Stimulated activated effector memory CD8-positive, alpha-beta T cell treated with anti-CD3 and anti-CD28 coated beads, Interleukin-12 subunit alpha, Interleukin-12 subunit beta, amount 100 ng/mL, for 72 hours (primary cell): Measurements from ENCODE around the gene NAB1.

Source experiments
- ATAC-seq: fragments of 150-1000 bp; cut with Tn5 transposase; 2 replicates; pipeline ENCODE4 v1.10.0; 2021
- DNase-seq, 2 donors: peaks; one replicate each; pipeline ENCODE4 v3.0.0; 2021 to 2022; ENCODE audit warnings: low spot score in 2 of 2
- H3K27ac Mint-ChIP-seq: one replicate; pipeline ENCODE4 v1.8.0; 2022; ENCODE audit warnings: mild to moderate bottlenecking, mixed read lengths
- H3K36me3 Mint-ChIP-seq: one replicate; pipeline ENCODE4 v1.8.0; 2022; ENCODE audit warnings: mild to moderate bottlenecking, mixed read lengths
- H3K4me1 Mint-ChIP-seq: one replicate; pipeline ENCODE4 v1.8.0; 2022; ENCODE audit warnings: mixed read lengths
- H3K4me3 Mint-ChIP-seq: one replicate; pipeline ENCODE4 v1.8.0; 2022; ENCODE audit warnings: mild to moderate bottlenecking, mixed read lengths
- H3K9me3 Mint-ChIP-seq: one replicate; pipeline ENCODE4 v1.8.0; 2022; ENCODE audit warnings: mixed read lengths

Gene NAB1

GRCh38 chr2:190678444-190679162 is 29.7 kb downstream of the NAB1 start:
- ATAC-seq = peak; percentile 92
- Mint-ChIP-seq H3K4me1 (peaks cover 49% of the 10 kb centered on the region), H3K4me3 (peak overlapping the region; percentile 47), H3K9me3 (no peaks in the 10 kb centered on the region), H3K27ac (peak overlapping the region; percentile 75), H3K36me3 (peaks cover 53% of the 10 kb centered on the region)
- DNase-seq = peak in 1 of 2 donors; percentile 79

DNA sequence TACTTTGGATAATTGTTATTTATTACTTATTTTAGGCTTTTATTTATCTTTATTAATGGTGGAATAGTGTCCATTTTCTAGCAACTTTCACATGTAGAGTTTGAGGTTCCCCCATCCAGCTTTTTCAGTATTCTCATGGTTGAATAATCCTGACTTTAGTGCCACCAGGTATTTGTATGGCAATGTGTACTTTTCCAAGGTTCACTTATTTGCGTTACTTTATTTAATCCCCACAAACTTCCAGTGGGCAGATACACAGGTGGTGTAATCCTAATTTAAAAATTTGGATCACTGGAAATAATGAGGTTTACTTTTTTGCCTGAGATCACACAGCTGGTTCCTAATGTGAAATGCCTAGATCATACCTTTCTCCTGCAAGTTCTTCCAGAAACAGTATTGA is 30.5 kb downstream of the NAB1 start:
- DNase-seq (no peak), ATAC-seq (no peak)
- Mint-ChIP-seq H3K27ac (peak overlapping the region; percentile 75), H3K9me3 (no peaks in the 10 kb centered on the region), H3K4me3 (peak overlapping the region; percentile 47), H3K36me3 (peaks cover 49% of the 10 kb centered on the region), H3K4me1 (peaks cover 43% of the 10 kb centered on the region)

- no peaks in the 10 kb centered on the region for H3K9me3 Mint-ChIP-seq
- peak overlapping the region; percentile 47 for H3K4me3 Mint-ChIP-seq
- ATAC-seq (peak; percentile 55), DNase-seq (peak in 1 of 2 donors; percentile 74)
- H3K4me1 Mint-ChIP-seq = peaks cover 38% of the 10 kb centered on the region
- H3K27ac Mint-ChIP-seq = peak overlapping the region; percentile 75
- H3K36me3 Mint-ChIP-seq = peaks cover 49% of the 10 kb centered on the region
Measured at GRCh38 chr2:190679813-190680591, 31.1 kb downstream of the NAB1 start.

GRCh38 chr2:190682168-190682567 is 33.3 kb downstream of the NAB1 start:
- H3K36me3 Mint-ChIP-seq = peaks cover 58% of the 10 kb centered on the region
- H3K4me1 Mint-ChIP-seq = peaks cover 26% of the 10 kb centered on the region
- no peak for ATAC-seq
- H3K9me3 Mint-ChIP-seq = no peaks in the 10 kb centered on the region
- no peak for DNase-seq
- H3K4me3 Mint-ChIP-seq = no peak overlapping the region
- H3K27ac Mint-ChIP-seq = no peak overlapping the region

DNA sequence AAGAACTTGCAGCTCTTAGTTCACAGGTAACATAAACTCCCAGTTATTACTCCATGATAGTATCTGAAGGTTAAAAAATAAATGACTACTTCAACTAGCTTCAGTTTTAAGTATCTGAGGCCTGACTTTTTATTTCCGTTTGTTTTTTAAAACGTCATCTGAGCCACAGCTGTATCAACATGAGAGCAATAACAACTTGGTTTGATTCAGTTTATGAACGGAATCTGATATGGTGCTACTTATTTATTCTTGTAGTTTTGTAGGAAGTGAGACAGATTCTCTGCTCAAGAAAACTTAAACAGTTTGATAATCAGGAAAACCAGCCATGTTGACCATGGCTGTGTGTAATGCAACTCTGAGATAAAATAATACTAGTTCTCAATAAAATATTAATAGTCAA is 34.9 kb downstream of the NAB1 start:
- Mint-ChIP-seq H3K4me1 (peaks cover 18% of the 10 kb centered on the region), H3K9me3 (no peaks in the 10 kb centered on the region), H3K27ac (no peak overlapping the region), H3K4me3 (no peak overlapping the region), H3K36me3 (peaks cover 74% of the 10 kb centered on the region)
- ATAC-seq (no peak), DNase-seq (no peak)

GRCh38 chr2:190684931-190685330 is 36.0 kb downstream of the NAB1 start:
- Mint-ChIP-seq H3K36me3 (peaks cover 80% of the 10 kb centered on the region), H3K9me3 (no peaks in the 10 kb centered on the region), H3K4me1 (peaks cover 9% of the 10 kb centered on the region), H3K27ac (no peak overlapping the region), H3K4me3 (no peak overlapping the region)
- DNase-seq (no peak), ATAC-seq (no peak)

- Mint-ChIP-seq H3K9me3 (no peaks in the 10 kb centered on the region), H3K27ac (no peak overlapping the region), H3K36me3 (peaks cover 80% of the 10 kb centered on the region), H3K4me1 (peaks cover 5% of the 10 kb centered on the region), H3K4me3 (no peak overlapping the region)
- DNase-seq (no peak), ATAC-seq (no peak)
Measured at GRCh38 chr2:190685333-190685732, 36.5 kb downstream of the NAB1 start.

GRCh38 chr2:190693533-190694232 is 44.8 kb downstream of the NAB1 start:
- H3K9me3 Mint-ChIP-seq = no peaks in the 10 kb centered on the region
- peak overlapping the region; percentile 36 for H3K4me3 Mint-ChIP-seq
- no peak for DNase-seq
- H3K4me1 Mint-ChIP-seq = peaks cover 24% of the 10 kb centered on the region
- peaks cover 48% of the 10 kb centered on the region for H3K36me3 Mint-ChIP-seq
- H3K27ac Mint-ChIP-seq = peak overlapping the region; percentile 78
- peak; percentile 82 for ATAC-seq

DNA sequence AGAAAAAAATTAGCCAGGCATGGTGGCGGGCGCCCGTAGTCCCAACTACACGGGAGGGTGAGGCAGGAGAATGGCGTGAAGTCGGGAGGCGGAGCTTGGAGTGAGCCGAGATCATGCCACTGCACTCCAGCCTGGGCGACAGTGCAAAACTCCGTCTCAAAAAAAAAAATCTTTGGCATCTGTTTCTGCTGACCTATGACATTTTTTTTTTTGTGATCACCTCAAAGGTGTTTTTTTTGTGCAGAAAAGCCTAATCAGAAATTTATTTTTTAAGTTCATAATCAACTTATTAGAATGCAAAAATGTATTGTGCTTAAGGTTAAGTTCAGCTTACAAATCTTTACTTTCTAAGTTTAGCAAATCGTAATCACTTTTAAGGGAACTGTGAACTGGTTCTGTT is 45.6 kb downstream of the NAB1 start:
- DNase-seq (no peak), ATAC-seq (no peak)
- Mint-ChIP-seq H3K36me3 (peaks cover 40% of the 10 kb centered on the region), H3K9me3 (no peaks in the 10 kb centered on the region), H3K27ac (peak overlapping the region; percentile 78), H3K4me1 (peaks cover 30% of the 10 kb centered on the region), H3K4me3 (peak overlapping the region; percentile 36)

DNA sequence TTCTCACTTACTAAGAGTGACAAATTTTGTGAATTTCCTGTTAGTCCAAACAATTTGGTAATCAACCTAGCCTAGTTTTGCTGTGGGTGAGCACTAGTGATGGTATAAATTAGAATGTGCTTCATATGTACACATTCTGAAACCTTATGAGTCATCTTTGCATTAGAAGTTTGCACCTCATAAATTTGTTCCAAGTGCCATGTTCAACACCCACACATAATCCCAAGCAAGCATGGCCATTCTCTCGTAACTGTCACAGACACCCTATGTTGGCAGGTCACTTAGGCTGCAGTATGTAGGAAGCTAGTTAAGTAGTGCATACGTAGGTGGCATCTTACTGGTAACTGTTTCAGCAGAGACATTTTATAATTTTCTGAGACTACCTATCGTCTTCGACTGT is 46.9 kb downstream of the NAB1 start:
- ATAC-seq = peak; percentile 87
- peak overlapping the region; percentile 1 for H3K4me3 Mint-ChIP-seq
- peak in 1 of 2 donors; percentile 76 for DNase-seq
- no peaks in the 10 kb centered on the region for H3K9me3 Mint-ChIP-seq
- H3K36me3 Mint-ChIP-seq = peaks cover 27% of the 10 kb centered on the region
- peak overlapping the region; percentile 44 for H3K27ac Mint-ChIP-seq
- peaks cover 30% of the 10 kb centered on the region for H3K4me1 Mint-ChIP-seq

GRCh38 chr2:190696792-190697398 is 48.0 kb downstream of the NAB1 start:
- no peaks in the 10 kb centered on the region for H3K9me3 Mint-ChIP-seq
- no peak overlapping the region for H3K4me3 Mint-ChIP-seq
- no peak for ATAC-seq
- H3K4me1 Mint-ChIP-seq = peaks cover 30% of the 10 kb centered on the region
- H3K36me3 Mint-ChIP-seq = peaks cover 16% of the 10 kb centered on the region
- H3K27ac Mint-ChIP-seq = no peak overlapping the region
- DNase-seq = no peak

- Mint-ChIP-seq H3K9me3 (no peaks in the 10 kb centered on the region), H3K4me1 (peaks cover 28% of the 10 kb centered on the region), H3K27ac (no peak overlapping the region), H3K36me3 (peaks cover 10% of the 10 kb centered on the region), H3K4me3 (no peak overlapping the region)
- DNase-seq = no peak
- ATAC-seq = no peak
Measured at GRCh38 chr2:190697421-190697820, 48.5 kb downstream of the NAB1 start.

GRCh38 chr2:190698895-190699294 is 50.0 kb downstream of the NAB1 start:
- Mint-ChIP-seq H3K27ac (no peak overlapping the region), H3K36me3 (peaks cover 10% of the 10 kb centered on the region), H3K4me3 (no peak overlapping the region), H3K4me1 (peaks cover 18% of the 10 kb centered on the region), H3K9me3 (no peaks in the 10 kb centered on the region)
- no peak for DNase-seq
- ATAC-seq = no peak

- Mint-ChIP-seq H3K36me3 (no peaks in the 10 kb centered on the region), H3K4me3 (no peak overlapping the region), H3K9me3 (no peaks in the 10 kb centered on the region), H3K4me1 (peaks cover 7% of the 10 kb centered on the region), H3K27ac (no peak overlapping the region)
- ATAC-seq (no peak), DNase-seq (no peak)
Measured at GRCh38 chr2:190701586-190701985, 52.7 kb downstream of the NAB1 start.

GRCh38 chr2:190705280-190705679 is 56.4 kb downstream of the NAB1 start:
- Mint-ChIP-seq H3K27ac (no peak overlapping the region), H3K4me3 (no peak overlapping the region), H3K36me3 (peaks cover 4% of the 10 kb centered on the region), H3K4me1 (peaks cover 28% of the 10 kb centered on the region), H3K9me3 (peaks cover 3% of the 10 kb centered on the region)
- no peak for DNase-seq
- no peak for ATAC-seq
